ENCODE measurements around the gene CEMIP.

DNA sequence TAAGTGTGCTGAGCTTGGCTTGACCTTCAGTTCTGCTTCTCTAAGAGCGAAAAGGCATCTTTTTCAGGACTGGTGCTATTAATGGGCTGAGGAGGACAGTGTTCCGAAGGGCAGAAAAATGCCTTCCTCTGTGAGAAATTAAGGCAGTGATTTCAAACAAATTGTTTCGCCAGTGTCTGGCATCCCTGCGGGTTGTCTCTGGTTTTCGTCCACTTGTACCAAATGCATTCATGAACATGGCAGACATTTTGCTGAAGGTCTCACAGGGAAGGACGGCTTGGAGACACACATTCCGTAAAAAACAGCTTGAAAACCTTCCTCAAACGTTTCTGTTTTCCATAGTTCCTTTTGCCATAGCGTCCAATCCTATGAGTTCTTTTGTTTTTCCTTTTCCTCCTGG is 57.1 kb downstream of the CEMIP start:
- no peak for TF ChIP-seq EZH2 (IDR thresholded peaks at IDR 0.05; ENCODE audit: insufficient read depth, low read length)
- TF ChIP-seq, protein P1, sequence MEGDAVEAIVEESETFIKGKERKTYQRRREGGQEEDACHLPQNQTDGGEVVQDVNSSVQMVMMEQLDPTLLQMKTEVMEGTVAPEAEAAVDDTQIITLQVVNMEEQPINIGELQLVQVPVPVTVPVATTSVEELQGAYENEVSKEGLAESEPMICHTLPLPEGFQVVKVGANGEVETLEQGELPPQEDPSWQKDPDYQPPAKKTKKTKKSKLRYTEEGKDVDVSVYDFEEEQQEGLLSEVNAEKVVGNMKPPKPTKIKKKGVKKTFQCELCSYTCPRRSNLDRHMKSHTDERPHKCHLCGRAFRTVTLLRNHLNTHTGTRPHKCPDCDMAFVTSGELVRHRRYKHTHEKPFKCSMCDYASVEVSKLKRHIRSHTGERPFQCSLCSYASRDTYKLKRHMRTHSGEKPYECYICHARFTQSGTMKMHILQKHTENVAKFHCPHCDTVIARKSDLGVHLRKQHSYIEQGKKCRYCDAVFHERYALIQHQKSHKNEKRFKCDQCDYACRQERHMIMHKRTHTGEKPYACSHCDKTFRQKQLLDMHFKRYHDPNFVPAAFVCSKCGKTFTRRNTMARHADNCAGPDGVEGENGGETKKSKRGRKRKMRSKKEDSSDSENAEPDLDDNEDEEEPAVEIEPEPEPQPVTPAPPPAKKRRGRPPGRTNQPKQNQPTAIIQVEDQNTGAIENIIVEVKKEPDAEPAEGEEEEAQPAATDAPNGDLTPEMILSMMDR (IDR thresholded peaks at IDR 0.05; ENCODE audit: insufficient read depth, low read depth, low read length): no peak
